ENCODE results near the gene KCNA5.

KCNA5 gene

DNA sequence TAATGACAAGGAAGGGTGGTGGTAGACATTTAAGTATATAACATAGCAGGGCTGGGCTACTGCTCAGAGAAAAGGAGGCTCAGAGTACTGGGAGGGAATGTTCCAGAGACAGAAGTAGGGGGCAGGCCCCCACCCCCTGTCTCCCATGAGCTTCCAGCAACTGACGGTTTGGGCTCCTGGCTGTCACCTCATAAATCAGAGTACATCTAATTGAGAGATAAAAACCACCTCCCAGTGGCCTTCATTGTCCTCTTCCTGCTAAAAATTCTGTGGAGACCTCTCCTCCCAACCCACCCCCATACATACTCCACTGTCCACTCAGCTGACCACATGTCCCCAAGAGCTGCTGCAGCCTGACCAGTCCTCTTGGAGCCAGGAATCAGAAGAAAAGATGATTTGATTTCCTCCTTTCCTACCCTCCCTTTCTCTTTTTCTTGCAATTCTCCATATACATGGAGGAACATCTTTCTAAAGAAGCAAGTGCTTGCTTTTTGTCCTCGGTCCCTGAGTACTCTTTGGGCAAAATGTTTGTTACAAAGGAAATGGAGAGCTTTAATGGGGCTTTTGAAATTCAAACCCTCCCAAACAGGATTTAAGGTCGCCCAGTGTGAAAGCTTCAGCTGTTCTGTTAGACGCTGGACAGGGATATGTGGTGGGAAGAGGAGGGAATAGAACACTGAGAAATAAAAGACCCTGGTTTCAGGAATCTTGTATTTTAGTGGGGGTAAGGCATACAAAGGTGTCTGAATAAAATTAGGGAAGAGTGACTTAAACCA lies 16.4 kb upstream of the KCNA5 start:
- no peak for DNase-seq (ENCODE audit: low read depth)

DNA sequence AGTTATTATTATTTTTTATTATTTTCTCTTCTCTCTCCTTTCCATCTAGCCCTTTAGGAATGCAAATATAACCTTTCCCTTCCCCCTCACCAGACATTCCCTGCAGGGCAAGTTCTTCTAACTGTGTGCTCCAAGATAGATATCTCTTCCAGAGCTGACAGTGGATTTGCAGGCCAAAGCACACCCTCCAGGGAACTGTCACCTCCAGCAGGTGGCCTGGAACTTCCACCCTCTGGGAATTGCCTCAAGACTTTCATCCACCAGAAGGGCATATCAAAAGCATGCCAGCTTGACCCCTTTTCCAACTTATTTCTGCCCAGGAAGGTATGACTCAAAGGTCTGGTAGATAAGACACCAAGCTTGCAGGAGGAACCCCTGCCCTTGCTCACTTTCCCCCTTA lies 13.6 kb upstream of the KCNA5 start:
- DNase-seq (ENCODE audit: low read depth), result no peak

DNA sequence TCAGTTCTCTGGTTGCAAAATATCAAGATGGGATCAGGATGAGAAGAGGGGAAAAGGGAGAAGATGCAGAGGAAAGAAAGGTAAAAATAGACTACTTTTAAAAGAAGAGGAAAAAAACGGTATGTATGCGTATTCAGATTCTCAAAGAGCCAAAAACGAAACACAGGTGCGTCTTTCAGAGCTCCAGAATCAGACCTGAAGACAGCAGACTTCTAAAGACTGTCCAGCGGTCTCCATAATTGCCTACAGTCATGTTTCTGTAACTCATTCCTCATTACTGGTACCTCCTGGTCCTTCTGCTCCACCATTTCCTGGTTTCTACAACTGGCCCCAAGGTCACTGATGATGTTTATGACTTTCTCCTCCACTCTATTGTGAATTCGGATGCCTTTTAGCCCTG lies 12.4 kb upstream of the KCNA5 start:
- no peak for DNase-seq (ENCODE audit: low read depth)

DNA sequence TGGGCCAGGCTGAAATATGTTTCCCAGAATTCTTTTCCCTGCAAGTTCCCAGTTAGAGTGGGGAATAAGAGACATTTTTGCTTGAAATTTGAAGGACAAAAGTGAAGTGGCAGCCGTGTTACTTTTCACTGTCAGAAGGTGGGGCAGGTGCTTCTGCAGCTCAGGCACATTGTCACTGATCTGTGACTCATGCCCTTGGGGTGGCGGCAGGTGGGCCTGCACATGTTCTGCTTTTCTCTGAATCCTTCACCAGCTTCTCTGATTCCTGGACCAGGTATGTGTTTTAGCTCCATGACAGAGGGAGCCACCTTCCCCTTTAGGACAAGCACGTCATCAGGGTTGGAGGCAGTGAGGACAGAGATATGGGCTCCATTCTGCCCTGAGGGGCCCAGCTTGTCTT lies 11.7 kb upstream of the KCNA5 start:
- no peak for DNase-seq (ENCODE audit: low read depth)

DNA sequence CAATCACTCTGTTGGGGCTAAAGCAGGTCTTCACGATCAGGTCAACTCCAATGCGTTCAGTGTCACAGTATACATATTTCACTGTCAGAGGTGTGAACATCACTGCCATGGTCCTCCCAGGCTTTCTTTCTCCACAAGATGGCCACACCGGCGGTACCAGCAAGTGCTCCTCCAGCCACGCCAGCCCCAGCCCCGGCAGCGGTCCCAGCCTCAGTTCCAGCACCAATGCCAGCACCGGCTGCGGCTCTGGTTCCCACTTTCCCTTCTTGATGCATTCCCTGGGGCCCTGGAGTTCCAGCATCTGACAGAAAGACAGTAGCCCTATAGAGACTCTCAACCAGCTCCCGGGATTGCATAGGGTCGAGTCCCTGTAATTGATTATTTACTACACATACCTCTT lies 10.9 kb upstream of the KCNA5 start:
- DNase-seq (ENCODE audit: low read depth), result no peak

DNA sequence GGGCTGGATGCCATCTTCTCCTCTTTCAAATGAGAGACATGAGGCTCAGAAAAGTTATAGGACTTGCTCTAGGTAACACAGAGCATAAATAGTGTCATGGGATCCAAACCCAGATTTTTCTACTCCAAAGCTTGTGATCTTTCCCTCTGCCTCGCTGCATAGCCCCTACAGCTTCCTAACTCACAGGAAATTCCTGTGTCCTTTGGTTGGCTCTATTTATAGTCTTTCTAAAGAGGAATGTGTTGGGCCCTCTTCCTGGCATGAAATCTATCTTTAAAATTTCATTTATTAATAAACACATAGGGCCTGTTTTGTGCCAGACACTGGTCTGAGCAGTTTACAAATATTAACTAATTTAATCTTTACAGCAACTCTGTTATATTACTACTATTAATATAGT lies 9.8 kb upstream of the KCNA5 start:
- no peak for DNase-seq (ENCODE audit: low read depth)

DNA sequence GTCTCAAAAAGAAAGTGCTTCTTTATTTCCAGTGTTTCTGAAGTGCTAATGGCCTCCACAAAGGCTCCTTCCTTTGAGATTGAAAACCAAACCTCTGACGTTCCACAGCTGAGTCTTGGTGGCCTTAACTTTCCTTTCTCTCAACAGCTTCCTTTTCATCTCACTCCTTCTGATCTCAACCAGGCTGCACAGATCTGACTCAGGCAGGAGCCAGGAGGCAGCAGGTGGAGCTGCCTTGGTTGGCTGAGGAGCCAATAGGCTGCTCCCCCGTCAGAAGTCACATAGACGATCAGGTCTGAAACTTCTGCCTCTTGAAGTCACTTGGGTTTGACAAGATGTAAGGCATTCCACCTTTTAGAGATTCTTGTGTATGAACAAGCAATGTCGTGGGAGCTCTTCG lies 9.1 kb upstream of the KCNA5 start:
- DNase-seq (ENCODE audit: low read depth), result no peak

DNA sequence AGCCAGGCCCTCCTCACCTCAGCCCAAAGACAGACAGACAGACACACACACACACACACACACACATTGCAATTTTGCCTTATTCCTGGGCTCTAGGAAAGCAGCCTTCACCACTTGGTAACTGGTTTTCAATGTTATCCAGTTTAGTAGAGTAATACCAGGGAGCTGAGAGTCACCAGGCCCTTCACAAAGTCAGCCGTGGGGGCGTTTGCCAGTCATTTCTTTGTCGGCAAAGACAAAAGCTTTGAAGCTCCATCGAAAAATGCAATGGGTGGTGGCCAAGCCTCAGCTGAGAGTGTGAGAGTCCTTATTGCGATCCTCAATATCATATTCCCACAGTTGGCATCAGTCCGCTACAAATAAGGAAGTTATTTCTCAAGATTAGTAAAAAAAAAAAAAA lies 8.1 kb upstream of the KCNA5 start:
- DNase-seq (ENCODE audit: low read depth), result no peak

DNA sequence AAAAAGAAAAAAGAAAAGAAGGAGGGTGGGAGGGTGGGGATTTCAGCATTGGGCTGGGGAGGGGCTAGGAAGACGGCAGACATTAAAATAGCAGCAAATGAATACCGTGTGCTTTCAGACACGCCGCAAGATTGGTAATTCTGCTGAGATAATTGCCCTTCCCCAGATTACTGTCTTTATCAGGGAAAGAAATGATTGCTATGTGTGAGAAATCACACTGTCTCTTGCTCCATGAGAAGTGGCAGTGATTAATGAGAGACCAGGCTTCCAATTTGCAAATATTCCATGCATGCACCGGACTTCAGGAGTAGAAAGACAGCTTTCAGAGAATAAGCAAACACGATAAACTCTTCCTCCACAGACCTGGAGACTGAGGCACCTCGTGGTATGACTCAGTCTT lies 7.6 kb upstream of the KCNA5 start:
- DNase-seq (ENCODE audit: low read depth), result no peak

DNA sequence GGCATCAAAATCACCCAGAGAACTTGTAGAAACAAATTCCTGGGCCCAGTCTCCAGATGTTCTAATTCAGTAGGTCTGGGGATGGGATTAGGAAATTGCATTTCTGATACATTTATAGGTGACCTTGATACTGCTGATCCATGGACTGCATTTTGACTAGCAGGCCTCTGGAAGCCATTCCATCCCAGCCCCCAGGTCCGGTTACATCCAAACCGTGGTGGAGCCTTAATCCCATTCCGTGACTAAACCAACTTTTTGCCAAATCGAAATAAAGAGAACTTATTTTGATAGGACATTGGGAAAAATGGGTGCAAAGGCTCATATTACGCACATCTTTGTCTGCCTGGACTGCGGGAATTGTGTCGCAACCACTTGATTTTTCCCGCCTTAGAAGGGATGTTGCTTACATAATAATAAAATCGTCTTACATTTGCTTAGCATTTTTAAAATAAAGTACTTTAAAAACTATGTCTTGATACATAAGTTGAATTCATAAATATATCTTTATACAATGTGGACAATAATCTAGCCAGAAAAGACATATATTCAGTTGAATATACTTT lies 5.8 kb upstream of the KCNA5 start:
- no peak for DNase-seq (ENCODE audit: low read depth)

DNA sequence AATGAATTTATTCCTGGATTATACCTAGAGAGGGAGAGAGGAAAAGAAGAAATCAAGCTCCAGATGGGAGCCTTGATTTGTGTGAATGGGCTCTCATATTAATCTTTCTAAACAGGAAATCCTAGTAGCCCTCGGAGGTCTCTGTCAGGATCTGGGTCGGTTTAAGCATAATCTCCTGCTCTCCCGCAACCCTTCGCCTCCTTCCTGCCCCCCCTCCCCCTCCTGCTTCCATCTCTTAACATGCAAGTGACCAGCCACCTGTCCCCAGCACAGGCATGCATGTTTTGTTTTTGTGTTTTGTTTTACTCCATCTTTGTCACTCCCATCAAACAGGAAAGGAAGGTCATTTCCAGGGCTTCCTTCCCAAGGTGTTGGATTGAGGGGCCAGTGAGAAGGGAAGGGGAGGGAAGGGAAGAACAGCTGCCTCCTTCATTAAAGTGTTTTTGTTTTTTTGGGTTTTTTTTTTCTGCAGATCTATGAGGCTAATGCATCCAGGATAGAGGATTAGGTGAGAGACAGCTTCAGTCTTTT lies 4.8 kb upstream of the KCNA5 start:
- no peak for DNase-seq (ENCODE audit: low read depth)

DNA sequence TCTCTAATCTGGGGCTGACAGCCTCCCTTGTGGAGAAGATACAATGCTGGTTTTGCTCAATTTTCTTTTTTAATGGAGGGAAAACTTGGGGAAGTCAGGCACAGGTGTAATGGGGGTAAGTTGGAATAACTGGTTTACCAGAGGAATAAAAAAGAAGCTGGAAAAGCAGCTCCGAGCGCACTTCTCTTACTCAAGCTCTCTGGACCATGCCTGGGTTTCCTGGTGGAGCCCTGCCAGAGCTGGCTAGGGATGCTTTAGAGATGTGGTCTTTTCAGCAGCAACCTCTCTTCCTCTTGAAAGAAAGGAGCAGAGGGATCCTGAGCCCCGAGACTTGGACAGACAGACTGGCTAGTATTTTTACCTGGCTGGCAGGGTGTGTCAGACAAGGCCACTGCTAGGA lies 3.9 kb upstream of the KCNA5 start:
- no peak for DNase-seq (ENCODE audit: low read depth)

DNA sequence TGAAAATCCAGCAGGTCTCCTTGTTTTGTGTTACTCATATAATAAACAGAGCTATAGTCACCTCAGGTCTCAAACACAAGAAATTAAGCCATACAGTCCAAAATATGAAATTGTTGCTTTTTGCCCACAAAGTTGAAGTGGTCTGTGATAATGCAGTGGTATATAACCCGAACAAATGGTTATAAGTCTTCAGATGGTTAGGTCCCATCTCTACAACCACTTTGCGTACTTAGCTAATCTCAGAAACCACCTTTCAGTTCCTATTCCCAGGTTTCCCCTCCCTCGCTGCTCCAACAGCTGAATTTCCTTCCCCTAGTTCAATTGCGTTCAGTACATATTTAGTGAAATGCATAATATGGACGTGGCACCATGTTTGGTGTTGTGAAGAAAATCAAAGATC lies 3.3 kb upstream of the KCNA5 start:
- no peak for DNase-seq (ENCODE audit: low read depth)

DNA sequence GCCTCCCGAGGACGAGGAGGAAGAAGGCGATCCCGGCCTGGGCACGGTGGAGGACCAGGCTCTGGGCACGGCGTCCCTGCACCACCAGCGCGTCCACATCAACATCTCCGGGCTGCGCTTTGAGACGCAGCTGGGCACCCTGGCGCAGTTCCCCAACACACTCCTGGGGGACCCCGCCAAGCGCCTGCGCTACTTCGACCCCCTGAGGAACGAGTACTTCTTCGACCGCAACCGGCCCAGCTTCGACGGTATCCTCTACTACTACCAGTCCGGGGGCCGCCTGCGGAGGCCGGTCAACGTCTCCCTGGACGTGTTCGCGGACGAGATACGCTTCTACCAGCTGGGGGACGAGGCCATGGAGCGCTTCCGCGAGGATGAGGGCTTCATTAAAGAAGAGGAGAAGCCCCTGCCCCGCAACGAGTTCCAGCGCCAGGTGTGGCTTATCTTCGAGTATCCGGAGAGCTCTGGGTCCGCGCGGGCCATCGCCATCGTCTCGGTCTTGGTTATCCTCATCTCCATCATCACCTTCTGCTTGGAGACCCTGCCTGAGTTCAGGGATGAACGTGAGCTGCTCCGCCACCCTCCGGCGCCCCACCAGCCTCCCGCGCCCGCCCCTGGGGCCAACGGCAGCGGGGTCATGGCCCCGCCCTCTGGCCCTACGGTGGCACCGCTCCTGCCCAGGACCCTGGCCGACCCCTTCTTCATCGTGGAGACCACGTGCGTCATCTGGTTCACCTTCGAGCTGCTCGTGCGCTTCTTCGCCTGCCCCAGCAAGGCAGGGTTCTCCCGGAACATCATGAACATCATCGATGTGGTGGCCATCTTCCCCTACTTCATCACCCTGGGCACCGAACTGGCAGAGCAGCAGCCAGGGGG lies 979 bp downstream of the KCNA5 start:
- no peak for DNase-seq (ENCODE audit: low read depth)

DNA sequence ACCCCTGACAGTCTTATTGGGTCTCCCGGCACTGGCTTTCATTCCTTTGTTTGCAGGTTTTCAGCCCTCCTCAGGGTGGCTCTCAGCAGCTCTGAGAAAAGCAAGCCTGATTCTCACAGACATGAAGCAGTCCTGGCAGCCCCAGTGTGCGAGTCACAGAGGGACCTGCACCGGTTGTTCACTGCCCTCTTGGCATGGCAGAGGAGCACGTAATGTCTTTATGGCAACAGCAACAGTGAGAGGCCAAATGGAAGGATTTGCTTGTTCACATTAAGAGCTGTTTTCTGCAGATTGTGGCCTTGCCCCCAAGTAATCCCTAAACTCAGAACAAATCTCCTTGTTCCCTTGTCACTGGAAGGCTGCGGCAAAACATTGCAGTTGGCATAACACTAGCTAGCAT lies 3.4 kb downstream of the KCNA5 start:
- no peak for DNase-seq (ENCODE audit: low read depth)

DNA sequence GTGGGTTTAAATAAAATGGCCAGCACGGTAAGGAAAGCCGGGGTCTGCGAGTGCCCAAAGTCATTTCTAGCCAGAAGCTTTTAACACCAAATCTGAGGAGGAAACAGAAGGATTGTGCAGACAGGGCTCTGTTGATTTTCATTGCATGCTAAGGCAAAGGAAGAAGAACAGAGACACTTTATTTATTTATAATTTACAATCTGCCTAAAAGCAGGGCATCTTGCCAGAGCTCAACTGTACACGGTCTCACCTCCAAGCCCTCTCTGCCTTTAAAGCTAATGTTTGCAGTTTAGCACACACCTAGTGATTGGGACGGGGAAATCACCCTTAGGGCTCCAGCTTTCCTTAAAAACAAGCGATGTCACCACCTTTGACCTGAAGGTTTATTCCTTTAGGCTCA lies 4.0 kb downstream of the KCNA5 start:
- no peak for DNase-seq (ENCODE audit: low read depth)

DNA sequence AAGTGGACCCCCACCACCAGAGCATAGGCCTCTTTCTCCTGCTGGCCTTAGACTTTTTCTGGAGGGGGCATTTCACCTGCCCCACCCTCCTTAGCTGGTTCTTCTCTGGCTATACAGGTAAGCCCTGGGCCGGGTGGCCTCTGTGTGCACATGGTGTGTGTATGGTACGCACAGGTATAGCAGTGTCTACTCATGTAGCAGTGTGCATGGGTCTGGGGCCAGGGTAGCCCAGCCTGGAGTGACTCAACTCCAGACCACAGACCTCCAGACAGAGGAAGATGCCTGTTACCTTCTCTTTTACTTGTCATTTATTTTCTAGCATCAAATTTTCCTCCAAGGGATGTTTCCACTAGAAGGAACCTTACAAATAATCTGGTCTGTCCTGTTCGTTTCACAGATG lies 6.9 kb downstream of the KCNA5 start:
- DNase-seq (ENCODE audit: low read depth), result no peak

DNA sequence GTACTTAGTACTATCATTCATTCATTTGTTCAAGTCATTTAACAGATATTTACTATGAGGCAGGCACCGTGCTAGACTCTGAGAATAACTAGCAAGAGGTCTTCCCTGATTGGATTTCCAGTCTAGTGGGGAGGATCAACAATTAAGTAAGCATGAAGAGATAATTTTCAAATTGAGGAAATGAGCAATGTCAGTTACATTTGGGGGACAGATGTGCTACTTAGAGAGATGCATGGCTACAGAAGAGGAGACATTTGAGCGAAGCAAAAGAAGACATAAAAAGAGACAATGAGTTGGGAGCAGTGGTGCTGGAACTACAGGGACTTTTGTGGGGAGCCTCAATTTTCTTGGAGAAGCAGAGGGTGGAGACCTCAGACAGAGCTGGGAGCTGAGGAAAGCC lies 7.7 kb downstream of the KCNA5 start:
- no peak for DNase-seq (ENCODE audit: low read depth)

DNA sequence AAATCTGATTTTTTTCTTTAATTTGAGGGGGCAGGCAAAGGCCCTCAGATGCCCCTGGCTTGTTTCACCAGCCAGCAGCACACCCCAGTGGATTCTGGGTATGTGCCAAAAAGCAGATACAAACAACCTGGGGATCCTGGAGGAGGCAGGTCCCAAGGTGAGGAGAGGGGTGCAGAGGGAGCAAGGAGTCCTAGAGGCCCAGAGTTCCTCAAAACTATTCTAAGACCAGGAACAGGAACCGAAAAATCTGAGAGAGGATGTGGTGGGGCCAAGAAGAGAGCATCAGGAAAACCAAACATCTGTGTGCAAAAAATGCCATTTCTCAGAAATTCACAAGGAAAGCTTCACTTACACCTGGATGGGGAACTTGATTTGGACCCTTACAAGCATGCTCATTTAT lies 8.2 kb downstream of the KCNA5 start:
- DNase-seq (ENCODE audit: low read depth), result no peak

DNA sequence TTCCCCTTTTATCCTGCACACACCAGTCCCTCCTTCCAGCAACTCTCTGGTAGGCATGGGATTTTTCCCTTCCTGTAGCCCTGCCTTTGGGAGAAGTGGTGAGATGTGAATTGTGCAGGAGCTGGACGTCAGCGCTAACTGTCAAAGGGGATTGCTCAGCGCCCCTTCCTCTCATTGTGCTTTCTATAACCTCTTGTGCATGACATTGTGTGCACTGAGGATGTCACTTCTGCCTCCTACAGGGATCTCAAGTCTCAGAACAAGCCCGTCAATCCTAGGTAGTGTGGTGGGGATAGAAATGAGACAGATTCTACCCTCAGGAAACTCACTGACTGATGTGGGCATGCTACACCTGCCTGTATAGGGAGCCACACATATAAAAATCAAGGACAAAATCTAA lies 8.7 kb downstream of the KCNA5 start:
- DNase-seq (ENCODE audit: low read depth), result no peak

DNA sequence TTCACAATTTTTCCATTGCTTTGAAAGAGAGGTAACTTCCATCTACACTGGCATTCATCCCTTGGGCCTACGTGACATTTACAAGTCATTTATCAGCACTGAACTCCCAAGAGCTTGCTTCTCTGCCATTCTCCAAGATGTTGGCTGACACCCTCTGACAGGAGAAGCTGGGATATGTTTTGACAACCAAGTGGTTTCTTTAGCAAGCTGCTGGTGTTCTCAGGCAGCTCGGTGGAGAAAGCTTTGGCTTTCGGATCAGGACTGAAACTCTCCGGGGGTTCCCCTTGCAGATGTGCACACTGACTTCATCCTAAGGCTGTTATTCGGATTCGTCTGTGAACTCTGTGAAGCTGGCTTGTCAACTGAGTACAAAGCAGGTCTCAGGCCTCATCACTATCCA lies 15.7 kb downstream of the KCNA5 start:
- no peak for DNase-seq (ENCODE audit: low read depth)

DNA sequence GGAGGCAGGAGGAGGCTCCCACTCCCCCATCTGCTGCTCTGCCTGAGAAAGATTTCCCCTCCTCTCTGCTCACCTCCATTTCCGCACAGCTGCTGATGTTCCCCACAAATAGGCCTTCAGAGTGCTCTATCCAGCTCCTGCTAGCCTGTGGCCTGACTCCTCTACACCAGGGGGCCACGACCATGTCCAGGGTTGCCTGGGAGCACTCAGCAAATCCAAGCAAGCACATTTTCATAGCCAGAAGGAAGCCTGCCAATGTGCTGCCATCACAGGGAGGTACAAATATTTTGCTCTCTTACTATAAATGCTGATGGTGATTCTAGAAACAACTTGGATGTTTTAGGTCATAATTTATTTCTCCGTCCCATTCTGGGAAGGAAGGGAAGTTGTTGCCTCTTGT lies 17.3 kb downstream of the KCNA5 start:
- DNase-seq (ENCODE audit: low read depth), result no peak

DNA sequence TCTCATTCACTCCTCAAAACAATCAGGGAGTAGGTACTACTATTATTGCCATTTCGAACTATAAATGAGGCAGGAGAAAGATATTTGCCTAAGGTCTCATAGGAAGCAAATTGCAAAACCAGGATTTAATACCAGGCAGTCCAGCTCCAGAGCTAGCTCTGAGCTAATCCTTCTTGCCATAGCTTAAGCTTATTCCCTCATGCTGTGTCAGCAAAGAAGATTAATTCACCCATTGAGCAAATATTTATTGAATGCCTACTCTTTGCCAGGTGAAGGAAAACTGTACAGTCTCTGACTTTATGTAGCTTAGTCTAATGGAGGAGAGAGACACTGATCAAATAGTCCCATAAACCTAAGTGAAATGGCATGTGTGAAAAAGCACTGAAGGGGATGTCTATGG lies 19.5 kb downstream of the KCNA5 start:
- DNase-seq (ENCODE audit: low read depth), result no peak

Measured in activated T-cell treated with anti-CD3 and anti-CD28 coated beads for 1 hour (primary cell).